ENCODE measurements around the gene AGTR1. TPM values are rescaled to one million over a fixed set of nuclear protein-coding genes. Genes with fewer than 3 reads are reported as not detected.

The AGTR1 gene
- total and polyA plus RNA-seq, 3 experiments from 2014 or later: not detected

- H3K4me1 ChIP-seq (ENCODE audit: insufficient read depth, low read length): no peaks in the 10 kb centered on the region
- no peaks in the 10 kb centered on the region for H3K36me3 ChIP-seq (ENCODE audit: insufficient read depth, low read length)
- no peak for DNase-seq
- no peak overlapping the region for H3K27ac ChIP-seq (ENCODE audit: low read depth, low read length)
- Mint-ChIP-seq H3K27me3 (no peaks in the 10 kb centered on the region), H3K4me3 (no peak overlapping the region), H3K36me3 (no peaks in the 10 kb centered on the region), H3K4me1 (no peaks in the 10 kb centered on the region), H3K9me3 (peaks cover 0 to 2% (median 0%) of the 10 kb centered on the region in 5 donors), H3K27ac (no peak overlapping the region)
- no peak overlapping the region for H3K4me3 ChIP-seq (ENCODE audit: low read length)
- no peaks in the 10 kb centered on the region for H3K9me3 ChIP-seq (ENCODE audit: low read length)
- POLR2A ChIA-PET: no interaction called here
- H3K27me3 ChIP-seq (ENCODE audit: insufficient read depth, low read length, poor library complexity, severe bottlenecking): no peaks in the 10 kb centered on the region
- CTCF ChIA-PET: no interaction called here
Measured at GRCh38 chr3:148757238-148758215, 59.8 kb downstream of the AGTR1 start.

GRCh38 chr3:148758303-148758884 is 60.7 kb downstream of the AGTR1 start:
- no peaks in the 10 kb centered on the region for H3K4me1 Mint-ChIP-seq
- no peak overlapping the region for H3K27ac ChIP-seq (ENCODE audit: low read depth, low read length)
- ChIA-PET POLR2A (no interaction called here), CTCF (no interaction called here)
- no peaks in the 10 kb centered on the region for H3K9me3 ChIP-seq (ENCODE audit: low read length)
- H3K4me3 Mint-ChIP-seq: no peak overlapping the region
- no peaks in the 10 kb centered on the region for H3K36me3 Mint-ChIP-seq
- no peaks in the 10 kb centered on the region for H3K27me3 Mint-ChIP-seq
- H3K4me3 ChIP-seq (ENCODE audit: low read length): no peak overlapping the region
- H3K9me3 Mint-ChIP-seq: peaks cover 0 to 2% (median 0%) of the 10 kb centered on the region in 5 donors
- DNase-seq: no peak
- no peaks in the 10 kb centered on the region for H3K27me3 ChIP-seq (ENCODE audit: insufficient read depth, low read length, poor library complexity, severe bottlenecking)
- H3K4me1 ChIP-seq (ENCODE audit: insufficient read depth, low read length): no peaks in the 10 kb centered on the region
- H3K27ac Mint-ChIP-seq: no peak overlapping the region
- no peaks in the 10 kb centered on the region for H3K36me3 ChIP-seq (ENCODE audit: insufficient read depth, low read length)

GRCh38 chr3:148759430-148759829 is 61.7 kb downstream of the AGTR1 start:
- peaks cover 0 to 2% (median 0%) of the 10 kb centered on the region in 5 donors for H3K9me3 Mint-ChIP-seq
- POLR2A ChIA-PET: no interaction called here
- H3K4me1 Mint-ChIP-seq: no peaks in the 10 kb centered on the region
- H3K4me3 ChIP-seq (ENCODE audit: low read length): no peak overlapping the region
- H3K36me3 Mint-ChIP-seq: no peaks in the 10 kb centered on the region
- H3K27me3 Mint-ChIP-seq: no peaks in the 10 kb centered on the region
- no peak overlapping the region for H3K27ac Mint-ChIP-seq
- H3K27ac ChIP-seq (ENCODE audit: low read depth, low read length): no peak overlapping the region
- H3K4me1 ChIP-seq (ENCODE audit: insufficient read depth, low read length): no peaks in the 10 kb centered on the region
- no peaks in the 10 kb centered on the region for H3K36me3 ChIP-seq (ENCODE audit: insufficient read depth, low read length)
- DNase-seq: no peak
- no peaks in the 10 kb centered on the region for H3K9me3 ChIP-seq (ENCODE audit: low read length)
- no peak overlapping the region for H3K4me3 Mint-ChIP-seq
- H3K27me3 ChIP-seq (ENCODE audit: insufficient read depth, low read length, poor library complexity, severe bottlenecking): no peaks in the 10 kb centered on the region
- CTCF ChIA-PET: no interaction called here

GRCh38 chr3:148763156-148763680 is 65.5 kb downstream of the AGTR1 start:
- H3K9me3 ChIP-seq (ENCODE audit: low read length): no peaks in the 10 kb centered on the region
- Mint-ChIP-seq H3K27me3 (peaks cover 0 to 6% of the 10 kb centered on the region in 2 donors), H3K36me3 (no peaks in the 10 kb centered on the region), H3K27ac (no peak overlapping the region), H3K4me3 (no peak overlapping the region), H3K4me1 (no peaks in the 10 kb centered on the region), H3K9me3 (peaks cover 0 to 8% (median 2%) of the 10 kb centered on the region in 5 donors)
- ChIA-PET POLR2A (no interaction called here), CTCF (no interaction called here)
- no peaks in the 10 kb centered on the region for H3K27me3 ChIP-seq (ENCODE audit: insufficient read depth, low read length, poor library complexity, severe bottlenecking)
- H3K4me3 ChIP-seq (ENCODE audit: low read length): no peak overlapping the region
- no peaks in the 10 kb centered on the region for H3K4me1 ChIP-seq (ENCODE audit: insufficient read depth, low read length)
- no peak overlapping the region for H3K27ac ChIP-seq (ENCODE audit: low read depth, low read length)
- H3K36me3 ChIP-seq (ENCODE audit: insufficient read depth, low read length): no peaks in the 10 kb centered on the region
- DNase-seq: no peak

GRCh38 chr3:148763986-148764935 is 66.6 kb downstream of the AGTR1 start:
- Histone ChIP-seq H3K4me1 (ENCODE audit: insufficient read depth, low read length) (no peaks in the 10 kb centered on the region), H3K4me3 (ENCODE audit: low read length) (no peak overlapping the region), H3K27ac (ENCODE audit: low read depth, low read length) (no peak overlapping the region), H3K9me3 (ENCODE audit: low read length) (no peaks in the 10 kb centered on the region), H3K27me3 (ENCODE audit: insufficient read depth, low read length, poor library complexity, severe bottlenecking) (no peaks in the 10 kb centered on the region), H3K36me3 (ENCODE audit: insufficient read depth, low read length) (no peaks in the 10 kb centered on the region)
- Mint-ChIP-seq H3K4me3 (no peak overlapping the region), H3K27ac (no peak overlapping the region), H3K9me3 (peaks cover 0 to 10% (median 4%) of the 10 kb centered on the region in 5 donors), H3K27me3 (peaks cover 0 to 6% of the 10 kb centered on the region in 2 donors), H3K4me1 (no peaks in the 10 kb centered on the region), H3K36me3 (no peaks in the 10 kb centered on the region)
- POLR2A ChIA-PET: no interaction called here
- CTCF ChIA-PET: no interaction called here
- DNase-seq: no peak

- no peak for DNase-seq
- Histone ChIP-seq H3K4me3 (ENCODE audit: low read length) (no peak overlapping the region), H3K4me1 (ENCODE audit: insufficient read depth, low read length) (no peaks in the 10 kb centered on the region), H3K36me3 (ENCODE audit: insufficient read depth, low read length) (no peaks in the 10 kb centered on the region), H3K27me3 (ENCODE audit: insufficient read depth, low read length, poor library complexity, severe bottlenecking) (no peaks in the 10 kb centered on the region), H3K9me3 (ENCODE audit: low read length) (no peaks in the 10 kb centered on the region), H3K27ac (ENCODE audit: low read depth, low read length) (no peak overlapping the region)
- no peaks in the 10 kb centered on the region for H3K36me3 Mint-ChIP-seq
- ChIA-PET CTCF (no interaction called here), POLR2A (no interaction called here)
- peaks cover 2 to 29% (median 5%) of the 10 kb centered on the region in 5 donors for H3K9me3 Mint-ChIP-seq
- no peak overlapping the region for H3K27ac Mint-ChIP-seq
- no peaks in the 10 kb centered on the region for H3K4me1 Mint-ChIP-seq
- H3K27me3 Mint-ChIP-seq: no peaks in the 10 kb centered on the region
- H3K4me3 Mint-ChIP-seq: no peak overlapping the region
Measured at GRCh38 chr3:148772361-148772760, 74.7 kb downstream of the AGTR1 start.

- peaks cover 2 to 29% (median 5%) of the 10 kb centered on the region in 5 donors for H3K9me3 Mint-ChIP-seq
- no peak overlapping the region for H3K4me3 ChIP-seq (ENCODE audit: low read length)
- H3K27me3 ChIP-seq (ENCODE audit: insufficient read depth, low read length, poor library complexity, severe bottlenecking): no peaks in the 10 kb centered on the region
- no peaks in the 10 kb centered on the region for H3K9me3 ChIP-seq (ENCODE audit: low read length)
- no peaks in the 10 kb centered on the region for H3K4me1 ChIP-seq (ENCODE audit: insufficient read depth, low read length)
- no peaks in the 10 kb centered on the region for H3K4me1 Mint-ChIP-seq
- no peaks in the 10 kb centered on the region for H3K27me3 Mint-ChIP-seq
- no peak for DNase-seq
- ChIA-PET POLR2A (no interaction called here), CTCF (no interaction called here)
- no peak overlapping the region for H3K27ac Mint-ChIP-seq
- H3K36me3 ChIP-seq (ENCODE audit: insufficient read depth, low read length): no peaks in the 10 kb centered on the region
- no peaks in the 10 kb centered on the region for H3K36me3 Mint-ChIP-seq
- H3K4me3 Mint-ChIP-seq: no peak overlapping the region
- H3K27ac ChIP-seq (ENCODE audit: low read depth, low read length): no peak overlapping the region
Measured at GRCh38 chr3:148772835-148773234, 75.1 kb downstream of the AGTR1 start.
